ENCODE results near the gene HPCAL1.

HPCAL1 gene

GRCh38 chr2:10338270-10339188 lies 35.8 kb downstream of the HPCAL1 start:
- no peak for DNase-seq

GRCh38 chr2:10339647-10340592 lies 37.2 kb downstream of the HPCAL1 start:
- DNase-seq, result no peak

GRCh38 chr2:10340593-10340975 lies 37.9 kb downstream of the HPCAL1 start:
- DNase-seq, result no peak

GRCh38 chr2:10341193-10341592 lies 38.5 kb downstream of the HPCAL1 start:
- no peak for DNase-seq

- DNase-seq, result no peak
Measured at GRCh38 chr2:10342245-10342951, 39.7 kb downstream of the HPCAL1 start.

- no peak for DNase-seq
Measured at GRCh38 chr2:10343191-10343590, 40.5 kb downstream of the HPCAL1 start.

GRCh38 chr2:10343658-10344057 lies 41.0 kb downstream of the HPCAL1 start:
- DNase-seq, result no peak

- peak; percentile 6 for DNase-seq
Measured at GRCh38 chr2:10344105-10345066, 41.7 kb downstream of the HPCAL1 start.

GRCh38 chr2:10345126-10345525 lies 42.4 kb downstream of the HPCAL1 start:
- no peak for DNase-seq

GRCh38 chr2:10345813-10346212 lies 43.1 kb downstream of the HPCAL1 start:
- DNase-seq, result no peak

GRCh38 chr2:10346929-10347561 lies 44.3 kb downstream of the HPCAL1 start:
- DNase-seq, result peak; percentile 53

GRCh38 chr2:10347562-10347948 lies 44.9 kb downstream of the HPCAL1 start:
- no peak for DNase-seq

GRCh38 chr2:10348891-10349290 lies 46.2 kb downstream of the HPCAL1 start:
- DNase-seq, result no peak

- DNase-seq, result no peak
Measured at GRCh38 chr2:10350761-10351160, 48.1 kb downstream of the HPCAL1 start.

- DNase-seq, result no peak
Measured at GRCh38 chr2:10352361-10352760, 49.7 kb downstream of the HPCAL1 start.

GRCh38 chr2:10352972-10353371 lies 50.3 kb downstream of the HPCAL1 start:
- DNase-seq, result no peak

- DNase-seq, result no peak
Measured at GRCh38 chr2:10353931-10354330, 51.2 kb downstream of the HPCAL1 start.

GRCh38 chr2:10354399-10354798 lies 51.7 kb downstream of the HPCAL1 start:
- DNase-seq, result no peak

GRCh38 chr2:10355471-10356438 lies 53.1 kb downstream of the HPCAL1 start:
- no peak for DNase-seq

- no peak for DNase-seq
Measured at GRCh38 chr2:10356439-10356811, 53.7 kb downstream of the HPCAL1 start.

Data from fibroblast of skin of back (primary cell).